HepG2 (cell line): ENCODE measurements around the gene ZMYND12. TPM values are rescaled to one million over a fixed set of nuclear protein-coding genes. Genes with fewer than 3 reads are reported as not detected.

ENCODE experiments used
- GABPB1 ChIP-seq: IDR thresholded peaks from 2 replicates; pipeline ENCODE4 v1.6.1; 2016; ENCODE audit warnings: mild to moderate bottlenecking, missing genetic modification reagents, moderate library complexity, missing compliant biosample characterization
- IRX3 ChIP-seq: sonication (generic); formaldehyde crosslinking; IDR thresholded peaks from 2 replicates; pipeline ENCODE4 v1.8.1; 2023; ENCODE audit warnings: mild to moderate bottlenecking, low read depth, missing genetic modification reagents, borderline replicate concordance
- PRDM15 ChIP-seq: sonication (generic); formaldehyde crosslinking; IDR thresholded peaks from 2 replicates; pipeline ENCODE4 v1.4.0; 2020; ENCODE audit warnings: missing genetic modification reagents
- PRMT3 ChIP-seq: sonication (generic); formaldehyde crosslinking; IDR thresholded peaks from 2 replicates; pipeline ENCODE4 v1.8.1; 2022; ENCODE audit warnings: low read depth, mild to moderate bottlenecking, moderate library complexity, missing genetic modification reagents, borderline replicate concordance
- ZNF605 ChIP-seq: sonication (generic); formaldehyde crosslinking; IDR thresholded peaks from 2 replicates; pipeline ENCODE4 v1.8.0; 2022; ENCODE audit warnings: mild to moderate bottlenecking, missing genetic modification reagents
- polyA plus RNA-seq, 8 experiments: library from polyadenylated mRNA; depleted of rRNA in 3 of 8; stranded (reverse) in 7 of 8; unstranded in 1 of 8; fragments of >200 nt; fragmentation: Illumina TruSeq in 4 of 8; extraction: Trizol in 4 of 8; gene quantifications; 2 replicates each; pipeline versions ENCODE4 v1.2.1 to v1.2.3, GENCODE V29; 2011 to 2016; ENCODE audit warnings: low read depth in 4 of 8, missing spikeins in 1 of 8, mixed read lengths in 1 of 8; ENCODE audit not compliant: insufficient read depth in 1 of 8
- small RNA-seq, 3 experiments: library from RNA; depleted of rRNA; stranded (forward); fragments of <200 nt; gene quantifications; one replicate each; pipeline ENCODE3, GENCODE V24; 2012; ENCODE audit warnings: low read depth in 2 of 3, low replicate concordance in 1 of 3; ENCODE audit not compliant: insufficient read length in 3 of 3, insufficient read depth in 2 of 3
- total RNA-seq, 5 experiments: library from RNA; depleted of rRNA; stranded (reverse); fragments of >200 nt; fragmentation: Illumina TruSeq; extraction: Trizol; gene quantifications; 2 replicates each; pipeline ENCODE4 v1.2.3, GENCODE V29; 2016; ENCODE audit warnings: low read depth in 1 of 5
- TF ChIP-seq, protein P1 (sequence below): sonication (generic); formaldehyde crosslinking; IDR thresholded peaks from 2 replicates; pipeline ENCODE4 v1.8.1; 2023; ENCODE audit warnings: mild to moderate bottlenecking, missing genetic modification reagents

ZMYND12 gene
- total and polyA plus RNA-seq, 2 of the 13 experiments (the other 11 are each of a cell fraction or from before 2014, with no cell fraction given): 0.13 to 0.71 TPM

GRCh38 chr1:42380586-42381279 is 75.1 kb downstream of the ZMYND12 start, which contains the start of gene RIMKLA (continued):
- peak; percentile 28; the same call in 1 of the 2 replicates for TF ChIP-seq PRDM15
- TF ChIP-seq IRX3: peak; percentile 31; the same call in 1 of the 2 replicates
- TF ChIP-seq ZNF605: no peak
- TF ChIP-seq PRMT3 (CRISPR knock-in tag): 0 out of 2 replicates have a peak, but pooled peaks have one; percentile 59
- TF ChIP-seq GABPB1 (CRISPR knock-in tag): peak; percentile 71
- TF ChIP-seq, protein P1, sequence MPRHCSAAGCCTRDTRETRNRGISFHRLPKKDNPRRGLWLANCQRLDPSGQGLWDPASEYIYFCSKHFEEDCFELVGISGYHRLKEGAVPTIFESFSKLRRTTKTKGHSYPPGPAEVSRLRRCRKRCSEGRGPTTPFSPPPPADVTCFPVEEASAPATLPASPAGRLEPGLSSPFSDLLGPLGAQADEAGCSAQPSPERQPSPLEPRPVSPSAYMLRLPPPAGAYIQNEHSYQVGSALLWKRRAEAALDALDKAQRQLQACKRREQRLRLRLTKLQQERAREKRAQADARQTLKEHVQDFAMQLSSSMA: no peak

Small RNAs within 50 kb of the gene (small RNA-seq; reads per million reads assigned to genes)
- gene TMSB4XP1: 0 reads per million in 3 experiments

Other genes starting within 250 kb of the ZMYND12 start
- 15.4 and 16.6 TPM in 2 replicates for gene FOXJ3, start 120.8 kb downstream of the ZMYND12 start, total RNA-seq (2016; rRNA removed; fragmentation: Illumina TruSeq; extraction: Trizol)
- 33.3 and 48.5 TPM in 2 replicates for gene FOXJ3, start 120.8 kb downstream of the ZMYND12 start, polyA plus RNA-seq (2011; rRNA removed)
- 2.5 and 4.1 TPM in 2 replicates for gene RIMKLA, start 75.2 kb downstream of the ZMYND12 start, total RNA-seq (2016; rRNA removed; fragmentation: Illumina TruSeq; extraction: Trizol)
- 2.8 and 3.8 TPM in 2 replicates for gene RIMKLA, start 75.2 kb downstream of the ZMYND12 start, polyA plus RNA-seq (2011; rRNA removed)
- gene PPCS, start 521 bp upstream of the ZMYND12 start, total RNA-seq (2016; rRNA removed; fragmentation: Illumina TruSeq; extraction: Trizol): 38.9 and 51.0 TPM in 2 replicates
- 13.4 and 14.5 TPM in 2 replicates for gene PPCS, start 521 bp upstream of the ZMYND12 start, polyA plus RNA-seq (2011; rRNA removed)
- gene CCDC30, start 7.3 kb upstream of the ZMYND12 start, total RNA-seq (2016; rRNA removed; fragmentation: Illumina TruSeq; extraction: Trizol): 0.77 and 1.2 TPM in 2 replicates
- 0.25 and 0.29 TPM in 2 replicates for gene CCDC30, start 7.3 kb upstream of the ZMYND12 start, polyA plus RNA-seq (2011; rRNA removed)
- 72.6 and 93.3 TPM in 2 replicates for gene PPIH, start 202.4 kb upstream of the ZMYND12 start, total RNA-seq (2016; rRNA removed; fragmentation: Illumina TruSeq; extraction: Trizol)
- gene PPIH, start 202.4 kb upstream of the ZMYND12 start, polyA plus RNA-seq (2011; rRNA removed): 18.7 and 29.9 TPM in 2 replicates
- gene YBX1, start 226.4 kb upstream of the ZMYND12 start, total RNA-seq (2016; rRNA removed; fragmentation: Illumina TruSeq; extraction: Trizol): 500 and 628 TPM in 2 replicates
- 228 and 339 TPM in 2 replicates for gene YBX1, start 226.4 kb upstream of the ZMYND12 start, polyA plus RNA-seq (2011; rRNA removed)